ENCODE results near the gene ANTXR1. TPM values are rescaled to one million over a fixed set of nuclear protein-coding genes. Genes with fewer than 3 reads are reported as not detected.

ANTXR1 gene
- total RNA-seq, 1 donor from 2014 or later: 144 TPM

DNA sequence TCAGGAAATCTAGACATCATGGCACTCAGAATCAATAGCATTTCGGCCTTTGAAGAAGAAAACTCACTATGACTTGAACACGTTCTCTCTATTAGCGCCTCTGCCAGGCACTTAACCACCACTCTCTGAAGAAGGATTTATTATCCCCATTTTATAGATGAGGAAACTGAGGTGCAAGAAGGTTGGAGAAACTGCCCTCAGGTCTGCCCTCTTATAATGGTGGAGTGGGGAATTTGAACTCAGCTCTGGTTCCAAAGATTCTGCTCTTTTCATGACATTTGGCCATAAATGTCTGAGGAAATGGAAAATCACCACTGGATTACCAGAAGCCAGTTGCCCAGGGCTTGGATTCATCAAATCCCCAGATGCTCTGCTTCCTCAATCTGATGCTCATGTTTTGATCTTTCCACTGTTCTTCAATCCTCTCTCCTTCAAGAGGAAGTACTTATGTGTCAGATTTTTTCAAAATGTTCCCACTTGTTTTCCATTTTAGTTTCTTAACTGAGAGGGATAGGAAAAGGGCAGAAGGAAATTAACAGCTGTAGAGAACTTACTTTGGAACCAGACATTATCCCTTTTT, 68.1 kb downstream of the ANTXR1 start:
- H3K27ac Mint-ChIP-seq: no peak overlapping the region
- H3K36me3 Mint-ChIP-seq: peaks cover 47% of the 10 kb centered on the region
- H3K4me3 Mint-ChIP-seq: no peak overlapping the region
- H3K4me1 Mint-ChIP-seq: peaks cover 15% of the 10 kb centered on the region
- TF ChIP-seq, protein P1, sequence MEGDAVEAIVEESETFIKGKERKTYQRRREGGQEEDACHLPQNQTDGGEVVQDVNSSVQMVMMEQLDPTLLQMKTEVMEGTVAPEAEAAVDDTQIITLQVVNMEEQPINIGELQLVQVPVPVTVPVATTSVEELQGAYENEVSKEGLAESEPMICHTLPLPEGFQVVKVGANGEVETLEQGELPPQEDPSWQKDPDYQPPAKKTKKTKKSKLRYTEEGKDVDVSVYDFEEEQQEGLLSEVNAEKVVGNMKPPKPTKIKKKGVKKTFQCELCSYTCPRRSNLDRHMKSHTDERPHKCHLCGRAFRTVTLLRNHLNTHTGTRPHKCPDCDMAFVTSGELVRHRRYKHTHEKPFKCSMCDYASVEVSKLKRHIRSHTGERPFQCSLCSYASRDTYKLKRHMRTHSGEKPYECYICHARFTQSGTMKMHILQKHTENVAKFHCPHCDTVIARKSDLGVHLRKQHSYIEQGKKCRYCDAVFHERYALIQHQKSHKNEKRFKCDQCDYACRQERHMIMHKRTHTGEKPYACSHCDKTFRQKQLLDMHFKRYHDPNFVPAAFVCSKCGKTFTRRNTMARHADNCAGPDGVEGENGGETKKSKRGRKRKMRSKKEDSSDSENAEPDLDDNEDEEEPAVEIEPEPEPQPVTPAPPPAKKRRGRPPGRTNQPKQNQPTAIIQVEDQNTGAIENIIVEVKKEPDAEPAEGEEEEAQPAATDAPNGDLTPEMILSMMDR (IDR thresholded peaks at IDR 0.05; ENCODE audit: unreplicated experiment): no peak
- no peaks in the 10 kb centered on the region for H3K27me3 Mint-ChIP-seq (ENCODE audit: low read depth)
- DNase-seq (ENCODE audit: low spot score in 2 of 2, unreplicated experiment in 2 of 2): no peak
- H3K9me3 Mint-ChIP-seq: no peaks in the 10 kb centered on the region

DNA sequence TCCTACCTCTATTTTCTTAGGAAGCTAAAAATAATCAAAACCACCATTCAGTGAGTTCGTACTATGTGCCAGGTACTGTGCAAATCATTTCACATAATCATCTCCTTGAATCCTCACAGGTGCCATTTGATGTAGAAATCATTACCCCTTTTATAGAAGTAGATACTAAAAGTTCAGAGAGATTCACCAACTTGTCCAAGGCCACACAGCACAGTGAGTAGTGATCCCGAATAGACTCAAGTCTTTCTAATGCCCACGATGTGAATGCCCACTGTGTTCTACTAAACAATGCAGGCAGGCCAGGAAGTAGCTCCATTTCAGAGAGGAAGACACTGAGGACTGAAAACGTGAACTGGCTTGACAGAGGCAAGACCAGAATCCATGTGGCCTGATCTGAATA, 68.8 kb downstream of the ANTXR1 start:
- Mint-ChIP-seq H3K4me1 (peaks cover 15% of the 10 kb centered on the region), H3K36me3 (peaks cover 50% of the 10 kb centered on the region), H3K27ac (no peak overlapping the region), H3K9me3 (no peaks in the 10 kb centered on the region), H3K27me3 (ENCODE audit: low read depth) (no peaks in the 10 kb centered on the region), H3K4me3 (no peak overlapping the region)
- DNase-seq (ENCODE audit: low spot score in 2 of 2, unreplicated experiment in 2 of 2): no peak
- TF ChIP-seq, protein P1 (IDR thresholded peaks at IDR 0.05; ENCODE audit: unreplicated experiment): no peak

DNA sequence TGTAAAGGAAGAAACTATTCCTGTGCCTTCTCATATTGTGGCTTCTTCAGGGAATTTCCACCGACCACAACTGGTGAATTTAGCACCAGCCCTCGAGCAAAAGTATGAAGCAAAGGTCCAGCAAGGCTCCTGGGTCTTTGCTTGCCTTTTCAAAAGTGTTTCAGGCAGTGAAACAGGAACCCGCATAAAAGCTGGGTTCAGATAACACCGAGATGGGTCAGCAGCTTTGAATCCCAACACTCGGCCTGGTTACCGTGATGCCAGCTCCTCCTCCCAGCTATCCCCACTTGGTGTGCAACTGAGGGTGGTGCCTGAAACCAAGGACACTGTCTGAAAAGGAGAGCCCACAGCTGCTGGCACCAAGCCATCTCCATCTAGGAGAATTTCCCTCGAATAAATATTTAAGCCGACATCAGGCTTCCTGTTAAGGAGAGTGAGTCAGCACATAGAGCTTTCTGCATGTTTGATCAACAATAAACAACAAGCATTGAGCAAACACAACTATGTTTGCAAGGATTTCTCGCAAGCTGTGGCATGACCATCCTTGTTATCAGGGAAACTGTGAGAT, 69.5 kb downstream of the ANTXR1 start:
- Mint-ChIP-seq H3K4me1 (peaks cover 16% of the 10 kb centered on the region), H3K4me3 (no peak overlapping the region), H3K9me3 (no peaks in the 10 kb centered on the region), H3K27ac (peak overlapping the region; percentile 50), H3K27me3 (ENCODE audit: low read depth) (no peaks in the 10 kb centered on the region), H3K36me3 (peaks cover 50% of the 10 kb centered on the region)
- TF ChIP-seq, protein P1 (IDR thresholded peaks at IDR 0.05; ENCODE audit: unreplicated experiment): no peak
- no peak for DNase-seq (ENCODE audit: low spot score in 2 of 2, unreplicated experiment in 2 of 2)

DNA sequence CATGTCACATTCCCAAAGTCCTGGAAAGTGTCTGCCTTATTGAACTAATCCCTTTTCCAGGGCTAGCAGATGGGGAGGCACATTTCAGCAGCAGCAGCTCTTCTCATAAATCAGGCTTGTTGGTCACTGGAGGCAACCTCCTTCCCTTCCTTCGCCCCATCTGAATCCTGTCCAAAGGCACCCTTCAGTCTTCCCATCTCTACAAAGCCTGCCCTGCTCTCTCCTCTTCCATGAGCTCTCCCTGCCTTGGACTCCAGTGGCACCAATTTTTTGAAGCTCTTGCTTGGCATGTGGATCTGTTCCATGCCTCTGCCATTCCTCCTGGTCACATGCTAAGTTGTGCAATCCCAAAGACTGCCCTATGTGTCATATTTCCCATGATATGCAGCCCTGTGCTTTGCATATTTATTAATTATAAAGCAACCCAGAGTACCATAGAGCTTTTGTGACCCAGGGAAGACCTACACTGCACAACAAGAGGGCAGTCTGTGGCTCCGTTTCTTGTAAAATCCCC, 70.3 kb downstream of the ANTXR1 start:
- no peak overlapping the region for H3K4me3 Mint-ChIP-seq
- no peak for DNase-seq (ENCODE audit: low spot score in 2 of 2, unreplicated experiment in 2 of 2)
- TF ChIP-seq, protein P1 (IDR thresholded peaks at IDR 0.05; ENCODE audit: unreplicated experiment): no peak
- no peaks in the 10 kb centered on the region for H3K9me3 Mint-ChIP-seq
- no peaks in the 10 kb centered on the region for H3K27me3 Mint-ChIP-seq (ENCODE audit: low read depth)
- peaks cover 22% of the 10 kb centered on the region for H3K4me1 Mint-ChIP-seq
- peak overlapping the region; percentile 86 for H3K27ac Mint-ChIP-seq
- H3K36me3 Mint-ChIP-seq: peaks cover 47% of the 10 kb centered on the region

DNA sequence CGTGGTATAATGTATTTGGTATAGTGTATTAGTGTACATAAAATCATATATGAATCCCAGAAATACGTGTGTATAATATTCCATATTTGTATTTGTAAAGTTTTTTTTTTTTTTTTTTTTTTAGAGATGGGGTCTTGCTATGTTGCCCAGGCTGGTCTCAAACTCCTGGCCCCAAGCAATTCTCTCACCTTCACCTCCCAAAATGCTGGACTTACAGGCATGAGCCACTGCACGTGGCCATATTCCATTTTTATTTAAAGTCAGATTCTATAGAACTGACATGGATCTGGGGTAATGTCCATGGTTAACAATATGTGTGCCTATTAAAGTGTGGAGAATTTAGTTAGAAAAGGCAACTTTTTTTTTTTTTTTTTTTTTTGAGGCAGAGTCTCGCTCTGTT, 71.5 kb downstream of the ANTXR1 start:
- Mint-ChIP-seq H3K9me3 (no peaks in the 10 kb centered on the region), H3K36me3 (peaks cover 41% of the 10 kb centered on the region), H3K27ac (no peak overlapping the region), H3K4me1 (peaks cover 22% of the 10 kb centered on the region), H3K4me3 (no peak overlapping the region), H3K27me3 (ENCODE audit: low read depth) (no peaks in the 10 kb centered on the region)
- TF ChIP-seq, protein P1 (IDR thresholded peaks at IDR 0.05; ENCODE audit: unreplicated experiment): no peak
- no peak for DNase-seq (ENCODE audit: low spot score in 2 of 2, unreplicated experiment in 2 of 2)
